GM12874 (cell line): ENCODE data around the gene NEURL1.

Source experiments
- CTCF ChIP-seq: IDR thresholded peaks from 2 replicates; pipeline ENCODE4 v1.5.1; 2011; ENCODE audit warnings: low read depth, mild to moderate bottlenecking, control low read depth, low read length, moderate library complexity; ENCODE audit not compliant: insufficient read depth

NEURL1 gene

GRCh38 chr10:103534621-103535498, 41.4 kb downstream of the NEURL1 start:
- no peak for TF ChIP-seq CTCF

DNA sequence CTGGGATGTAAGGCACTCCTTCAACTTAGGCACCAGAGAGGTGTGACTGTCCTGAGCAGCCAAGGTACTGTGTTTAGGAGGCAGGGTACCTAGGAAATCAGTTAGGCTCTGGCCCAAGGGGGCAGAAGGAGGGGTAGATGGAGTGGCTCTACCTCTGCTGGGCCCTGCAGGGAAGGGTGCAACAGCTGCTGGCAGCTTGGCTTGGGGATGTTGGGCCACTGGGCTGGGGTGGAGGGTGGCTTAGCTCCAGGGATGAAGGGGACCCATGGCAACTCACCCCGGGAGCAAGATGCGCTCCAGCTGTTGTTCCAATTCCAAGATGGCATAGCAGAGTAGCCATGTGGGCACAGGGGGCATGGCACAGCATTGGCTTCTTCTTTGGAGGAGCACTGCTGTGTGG, 42.1 kb downstream of the NEURL1 start:
- no peak for TF ChIP-seq CTCF

- TF ChIP-seq CTCF, result no peak
These were observed 46.2 kb downstream of the NEURL1 start for GRCh38 chr10:103539751-103540150.

- no peak for TF ChIP-seq CTCF
These were observed 47.2 kb downstream of the NEURL1 start for GRCh38 chr10:103540722-103541121.

DNA sequence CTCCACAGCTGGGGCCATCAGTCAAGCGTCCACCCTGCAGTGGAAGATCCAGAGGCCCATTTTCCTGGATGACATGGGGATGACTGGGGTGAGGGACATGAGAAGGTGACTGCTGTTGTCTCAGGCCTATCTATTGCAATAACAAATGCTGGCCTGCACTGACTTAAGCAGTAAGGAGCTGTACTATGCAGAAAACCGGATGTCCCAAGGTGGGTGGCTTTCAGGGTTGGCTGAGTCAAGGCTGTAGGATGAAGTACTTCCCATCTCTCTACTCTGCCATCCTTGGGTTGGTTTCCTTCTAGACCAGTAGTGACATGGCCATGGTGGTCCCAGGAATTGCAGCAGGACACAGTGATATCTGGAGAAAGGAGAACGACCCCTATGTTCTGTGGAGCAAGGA, 48.1 kb downstream of the NEURL1 start:
- no peak for TF ChIP-seq CTCF

DNA sequence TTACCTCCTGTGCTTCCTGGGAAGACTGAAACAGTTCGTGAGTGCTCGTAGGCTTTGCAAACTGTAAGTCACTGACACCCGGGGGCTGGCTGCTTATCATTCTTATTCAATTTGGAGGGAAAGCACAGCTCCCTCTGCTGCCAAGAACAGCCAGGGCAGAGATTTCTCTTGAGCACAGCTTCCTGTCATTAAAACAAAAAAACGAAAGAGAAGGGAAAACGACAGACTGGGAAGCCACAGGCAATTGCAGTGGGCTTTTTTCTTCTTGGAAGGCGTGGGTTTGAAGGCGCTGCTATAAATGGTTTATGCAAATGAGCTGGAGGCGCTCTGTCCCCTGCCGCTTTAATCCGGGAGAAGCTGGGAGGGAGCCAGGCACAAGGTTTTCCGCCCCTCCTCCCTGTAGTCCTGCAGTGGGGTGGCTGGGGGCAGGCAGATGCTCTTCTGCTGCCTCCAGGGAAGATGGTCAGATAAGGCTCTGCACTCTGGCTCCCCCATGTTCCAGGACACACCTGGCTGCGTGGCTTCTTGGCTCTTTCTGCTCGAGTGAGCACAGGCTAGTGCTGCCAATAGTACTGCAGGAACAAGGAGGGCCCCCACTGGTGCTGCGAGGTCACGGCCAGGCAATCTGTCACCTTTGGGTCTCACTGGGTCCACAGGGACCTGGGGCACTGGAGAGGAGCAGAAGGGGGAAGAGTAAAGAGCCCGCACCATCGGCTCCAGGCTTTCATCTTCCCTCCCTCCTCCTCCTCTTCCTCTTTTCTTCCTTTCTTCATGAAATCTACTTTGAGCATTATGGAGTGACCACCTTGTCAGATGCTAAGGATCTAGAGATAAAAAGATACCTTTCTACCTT, 49.5 kb downstream of the NEURL1 start:
- peak; percentile 33; the same call in 1 of the 2 replicates for TF ChIP-seq CTCF
